ENCODE measurements around the gene SLC5A5.

SLC5A5 gene

GRCh38 chr19:17847538-17848366 is 24.0 kb upstream of the SLC5A5 start, which contains the start of gene JAK3:
TSS of gene JAK3 (minus strand) at chr19:17847982. CDS start at chr19:17844417, 3,565 bp downstream.
- no peak for DNase-seq

GRCh38 chr19:17848595-17849292 is 23.0 kb upstream of the SLC5A5 start:
- no peak for DNase-seq

- no peak for DNase-seq
Observed at GRCh38 chr19:17854061-17854460, 17.7 kb upstream of the SLC5A5 start.

GRCh38 chr19:17855280-17856152 is 16.2 kb upstream of the SLC5A5 start:
- peak; percentile 67 for DNase-seq

- peak; percentile 97 for DNase-seq
Observed at GRCh38 chr19:17859533-17860330, 12.0 kb upstream of the SLC5A5 start, which contains the start of gene RPL18A. TSS of gene RPL18A (plus strand) at chr19:17859910. CDS start at chr19:17859957, 47 bp downstream.

- DNase-seq: no peak
Observed at GRCh38 chr19:17860331-17860992, 11.3 kb upstream of the SLC5A5 start.

GRCh38 chr19:17860993-17861360 is 10.8 kb upstream of the SLC5A5 start:
- no peak for DNase-seq

GRCh38 chr19:17861542-17862402 is 10.0 kb upstream of the SLC5A5 start:
- no peak for DNase-seq

GRCh38 chr19:17862711-17863519 is 8.8 kb upstream of the SLC5A5 start:
- no peak for DNase-seq

GRCh38 chr19:17863520-17864182 is 8.1 kb upstream of the SLC5A5 start:
- DNase-seq: no peak

- no peak for DNase-seq
Observed at GRCh38 chr19:17865364-17866311, 6.1 kb upstream of the SLC5A5 start.

GRCh38 chr19:17866312-17866963 is 5.3 kb upstream of the SLC5A5 start:
- DNase-seq: no peak

- no peak for DNase-seq
Observed at GRCh38 chr19:17866964-17867486, 4.7 kb upstream of the SLC5A5 start.

- DNase-seq: no peak
Observed at GRCh38 chr19:17868669-17869068, 3.1 kb upstream of the SLC5A5 start.

GRCh38 chr19:17869114-17869608 is 2.6 kb upstream of the SLC5A5 start:
- DNase-seq: no peak

- DNase-seq: no peak
Observed at GRCh38 chr19:17871032-17871877, 490 bp upstream of the SLC5A5 start.

Measured in T1000 (cell line).